Neural progenitor cell (in vitro differentiated cells): ENCODE measurements around the gene TMCO2. TPM values are rescaled to one million over a fixed set of nuclear protein-coding genes. Genes with fewer than 3 reads are reported as not detected.

ENCODE experiments used
- DNase-seq: peaks from one replicate; pipeline ENCODE4 v3.0.0-alpha.2; 2016; ENCODE audit warnings: low spot score
- H2AFZ ChIP-seq: fragments of 200-600 bp; sonication (generic); replicated peaks from 2 replicates; pipeline ENCODE4 v1.6.1; 2016; ENCODE audit warnings: antibody characterized with exemption
- H3F3A ChIP-seq: fragments of 200-600 bp; sonication (generic); 2 replicates; pipeline ENCODE4 v1.6.1; 2016; ENCODE audit warnings: antibody characterized with exemption, low read depth
- H3K27ac ChIP-seq: fragments of 200-600 bp; sonication (generic); 2 replicates; pipeline ENCODE4 v1.5.1; 2016; ENCODE audit warnings: mild to moderate bottlenecking
- H3K27me3 ChIP-seq: fragments of 200-600 bp; sonication (generic); 2 replicates; pipeline ENCODE4 v1.6.1; 2016; ENCODE audit warnings: mild to moderate bottlenecking, moderate library complexity
- H3K36me3 ChIP-seq: fragments of 200-600 bp; sonication (generic); 2 replicates; pipeline ENCODE4 v1.5.1; 2016
- H3K4me1 ChIP-seq: fragments of 200-600 bp; sonication (generic); 2 replicates; pipeline ENCODE4 v1.6.1; 2016; ENCODE audit warnings: mixed run types
- H3K4me2 ChIP-seq: fragments of 200-600 bp; sonication (generic); 2 replicates; pipeline ENCODE4 v1.6.1; 2016
- H3K4me3 ChIP-seq: fragments of 200-600 bp; sonication (generic); 2 replicates; pipeline ENCODE4 v1.5.1; 2016
- H3K79me2 ChIP-seq: fragments of 200-600 bp; sonication (generic); 2 replicates; pipeline ENCODE4 v1.6.1; 2016; ENCODE audit warnings: low read depth
- H3K9ac ChIP-seq: fragments of 200-600 bp; sonication (generic); 2 replicates; pipeline ENCODE4 v1.6.1; 2016
- H3K9me3 ChIP-seq: fragments of 200-600 bp; sonication (generic); 2 replicates; pipeline ENCODE4 v1.5.1; 2016; ENCODE audit warnings: low read depth
- H4K20me1 ChIP-seq: fragments of 200-600 bp; sonication (generic); 2 replicates; pipeline ENCODE4 v1.6.1; 2016; ENCODE audit warnings: low read depth
- H3K27ac Mint-ChIP-seq: 3 replicates; pipeline ENCODE4 v1.8.0; 2021; ENCODE audit warnings: mixed read lengths
- H3K27me3 Mint-ChIP-seq: 2 replicates; pipeline ENCODE4 v1.8.0; 2022; ENCODE audit warnings: low read depth, mild to moderate bottlenecking, inconsistent platforms, moderate library complexity, mixed read lengths; ENCODE audit not compliant: insufficient read depth
- H3K36me3 Mint-ChIP-seq: 3 replicates; pipeline ENCODE4 v1.8.0; 2021; ENCODE audit warnings: mixed read lengths
- H3K4me1 Mint-ChIP-seq: 3 replicates; pipeline ENCODE4 v1.8.0; 2021; ENCODE audit warnings: mixed read lengths
- H3K4me3 Mint-ChIP-seq: 3 replicates; pipeline ENCODE4 v1.8.0; 2021; ENCODE audit warnings: mild to moderate bottlenecking, moderate library complexity, mixed read lengths
- H3K9me3 Mint-ChIP-seq: 3 replicates; pipeline ENCODE4 v1.8.0; 2020; ENCODE audit warnings: mixed read lengths
- CTCF ChIP-seq: fragments of 200-600 bp; sonication (generic); IDR thresholded peaks from 2 replicates; pipeline ENCODE4 v1.5.1; 2017; ENCODE audit warnings: antibody characterized with exemption, mild to moderate bottlenecking
- EZH2 ChIP-seq: fragments of 200-600 bp; sonication (generic); IDR thresholded peaks from 2 replicates; pipeline ENCODE4 v1.6.1; 2017; ENCODE audit warnings: antibody characterized with exemption, mild to moderate bottlenecking, moderate library complexity
- EZH2phosphoT487 ChIP-seq: fragments of 200-600 bp; sonication (generic); IDR thresholded peaks from 2 replicates; pipeline ENCODE4 v1.6.1; 2017; ENCODE audit warnings: antibody characterized with exemption
- total RNA-seq: library from RNA; depleted of rRNA; stranded (reverse); fragments of >200 nt; gene quantifications from 2 replicates; pipeline ENCODE4 v1.2.3, GENCODE V29; 2015; ENCODE audit warnings: low replicate concordance

The TMCO2 gene
- total RNA-seq, 1 donor from 2014 or later = not detected

- Histone ChIP-seq H3K4me3 (no peak overlapping the region), H3K4me2 (no peak overlapping the region), H3K27me3 (no peaks in the 10 kb centered on the region), H3K79me2 (no peaks in the 10 kb centered on the region), H3K4me1 (no peaks in the 10 kb centered on the region), H4K20me1 (peaks cover 6% of the 10 kb centered on the region), H3K9ac (no peak overlapping the region), H3K9me3 (no peaks in the 10 kb centered on the region), H3K36me3 (peaks cover 21% of the 10 kb centered on the region), H3F3A (no peaks in the 10 kb centered on the region), H2AFZ (no peak overlapping the region), H3K27ac (no peak overlapping the region)
- H3K9me3 Mint-ChIP-seq = no peaks in the 10 kb centered on the region
- no peak for TF ChIP-seq EZH2phosphoT487
- no peak for TF ChIP-seq CTCF
- no peak for TF ChIP-seq EZH2
- DNase-seq = no peak
- H3K27ac Mint-ChIP-seq = no peak overlapping the region
- H3K27me3 Mint-ChIP-seq = no peaks in the 10 kb centered on the region
- no peaks in the 10 kb centered on the region for H3K4me1 Mint-ChIP-seq
- H3K4me3 Mint-ChIP-seq = no peak overlapping the region
- peaks cover 19% of the 10 kb centered on the region for H3K36me3 Mint-ChIP-seq
Observed at GRCh38 chr1:40276122-40276521, 28.4 kb downstream of the TMCO2 start.

- Histone ChIP-seq H3K36me3 (peaks cover 23% of the 10 kb centered on the region), H4K20me1 (peaks cover 6% of the 10 kb centered on the region), H3K4me3 (no peak overlapping the region), H3K27ac (no peak overlapping the region), H3K4me1 (no peaks in the 10 kb centered on the region), H3F3A (no peaks in the 10 kb centered on the region), H3K9me3 (no peaks in the 10 kb centered on the region), H3K9ac (no peak overlapping the region), H2AFZ (no peak overlapping the region), H3K79me2 (no peaks in the 10 kb centered on the region), H3K4me2 (no peak overlapping the region), H3K27me3 (no peaks in the 10 kb centered on the region)
- Mint-ChIP-seq H3K4me1 (no peaks in the 10 kb centered on the region), H3K9me3 (no peaks in the 10 kb centered on the region), H3K27ac (no peak overlapping the region), H3K4me3 (no peak overlapping the region), H3K27me3 (no peaks in the 10 kb centered on the region), H3K36me3 (peaks cover 11% of the 10 kb centered on the region)
- DNase-seq = no peak
- no peak for TF ChIP-seq EZH2phosphoT487
- TF ChIP-seq EZH2 = no peak
- TF ChIP-seq CTCF = no peak
Observed at GRCh38 chr1:40281853-40282252, 34.1 kb downstream of the TMCO2 start.

GRCh38 chr1:40291293-40291692, 43.6 kb downstream of the TMCO2 start:
- Histone ChIP-seq H3K27me3 (no peaks in the 10 kb centered on the region), H3K36me3 (peaks cover 11% of the 10 kb centered on the region), H3F3A (no peaks in the 10 kb centered on the region), H3K9ac (no peak overlapping the region), H3K4me3 (no peak overlapping the region), H3K4me1 (no peaks in the 10 kb centered on the region), H3K79me2 (no peaks in the 10 kb centered on the region), H2AFZ (no peak overlapping the region), H3K9me3 (no peaks in the 10 kb centered on the region), H3K4me2 (no peak overlapping the region), H4K20me1 (no peaks in the 10 kb centered on the region), H3K27ac (no peak overlapping the region)
- Mint-ChIP-seq H3K4me1 (no peaks in the 10 kb centered on the region), H3K27me3 (no peaks in the 10 kb centered on the region), H3K27ac (no peak overlapping the region), H3K4me3 (no peak overlapping the region), H3K9me3 (no peaks in the 10 kb centered on the region), H3K36me3 (peaks cover 31% of the 10 kb centered on the region)
- TF ChIP-seq CTCF = no peak
- no peak for TF ChIP-seq EZH2
- no peak for TF ChIP-seq EZH2phosphoT487
- DNase-seq = no peak
